HPDE6-E6E7 (cell line): ENCODE data around the gene NAGPA.
"Not testable (repeated sequence)": the region's sequence is repeated elsewhere in the genome, so short reads cannot be mapped to it uniquely, and the experiment has no call there.

Source experiments
- DNase-seq: peaks from one replicate; pipeline ENCODE4 v3.0.0; 2011; ENCODE audit warnings: missing footprints; ENCODE audit errors: extremely low spot score

NAGPA gene

DNA sequence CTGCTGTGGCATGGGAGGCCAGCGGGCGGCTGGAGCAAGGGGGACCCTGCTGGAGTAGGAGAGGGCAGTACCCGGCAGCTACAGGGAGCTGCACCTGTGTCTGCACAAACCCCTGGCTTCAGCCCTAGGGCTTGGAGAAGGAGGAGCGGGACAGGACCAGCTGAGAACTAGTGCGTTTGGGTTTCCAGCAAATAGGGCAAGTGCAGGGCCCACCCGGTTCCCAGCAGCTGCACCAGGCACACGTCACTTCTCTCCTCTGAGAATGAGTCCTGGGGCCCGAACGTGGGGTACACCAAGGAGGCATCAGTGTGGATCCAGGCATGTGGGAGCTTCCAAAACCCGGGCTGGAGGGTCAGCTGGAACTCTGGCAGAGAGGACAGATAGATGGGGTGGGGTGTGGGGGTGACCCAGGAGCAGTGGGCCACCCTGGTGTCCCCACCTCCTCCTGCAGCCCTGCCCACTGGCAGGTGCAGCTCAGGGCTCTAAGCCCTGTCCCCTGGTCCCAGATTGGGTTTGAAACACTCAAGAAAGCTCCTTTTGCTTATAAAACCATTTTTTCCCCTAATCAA is 26.4 kb upstream of the NAGPA start:
- DNase-seq: no peak

DNA sequence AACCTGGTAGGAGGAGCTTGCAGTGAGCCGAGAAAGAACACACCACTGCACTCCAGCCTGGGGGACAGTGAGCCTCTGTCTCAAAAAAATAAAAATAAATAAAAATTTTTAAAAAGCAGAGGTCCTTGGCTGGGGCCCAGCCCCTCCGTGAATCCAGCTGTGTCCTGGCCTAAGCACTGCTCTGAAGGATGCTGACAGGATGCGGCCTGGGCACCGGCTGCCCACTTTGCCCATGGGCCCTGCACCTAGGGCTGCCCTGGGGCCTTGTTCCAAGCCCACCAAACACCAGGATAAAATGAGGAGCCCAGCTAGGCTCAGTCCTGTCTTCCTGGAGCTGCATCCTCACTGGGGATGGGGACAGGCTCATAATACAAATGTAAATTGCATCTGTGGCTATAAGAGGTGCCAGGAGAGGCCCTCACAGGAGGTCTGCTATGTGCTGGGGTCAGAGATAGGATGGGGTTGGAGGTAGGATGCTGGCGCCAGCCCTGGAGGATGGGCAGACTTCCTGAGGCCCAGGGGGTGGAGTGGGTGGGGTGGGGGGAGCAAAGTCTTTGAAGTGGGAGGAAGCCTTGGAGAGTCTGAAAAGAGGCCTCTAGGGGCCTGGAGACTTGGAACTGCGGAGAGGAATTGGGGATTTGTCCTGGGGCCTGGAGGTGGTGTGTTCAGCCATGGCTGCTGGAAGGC is 25.8 kb upstream of the NAGPA start:
- DNase-seq: no peak

DNA sequence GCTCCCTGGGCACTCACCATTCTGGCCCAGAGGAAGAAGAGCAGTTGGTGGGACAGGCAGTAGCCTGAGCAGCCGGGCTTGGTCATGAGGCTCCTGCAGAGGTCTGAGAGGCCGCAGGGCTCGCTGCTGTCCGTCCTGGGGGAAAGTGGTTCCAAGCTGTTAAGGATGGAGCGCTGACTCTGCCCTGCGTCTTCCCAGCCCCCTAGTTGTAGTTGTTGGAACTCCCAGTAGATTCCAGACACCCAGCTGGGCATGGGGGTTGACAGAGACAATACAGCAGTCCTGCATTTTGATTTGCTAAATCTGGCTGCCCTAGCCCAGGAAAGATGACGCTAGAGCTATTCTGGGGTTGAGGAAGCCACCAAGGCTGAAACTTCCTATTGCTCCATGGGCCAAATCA is 24.7 kb upstream of the NAGPA start:
- no peak for DNase-seq

- no peak for DNase-seq
Measured at GRCh38 chr16:5056352-5056751, 22.6 kb upstream of the NAGPA start.

DNA sequence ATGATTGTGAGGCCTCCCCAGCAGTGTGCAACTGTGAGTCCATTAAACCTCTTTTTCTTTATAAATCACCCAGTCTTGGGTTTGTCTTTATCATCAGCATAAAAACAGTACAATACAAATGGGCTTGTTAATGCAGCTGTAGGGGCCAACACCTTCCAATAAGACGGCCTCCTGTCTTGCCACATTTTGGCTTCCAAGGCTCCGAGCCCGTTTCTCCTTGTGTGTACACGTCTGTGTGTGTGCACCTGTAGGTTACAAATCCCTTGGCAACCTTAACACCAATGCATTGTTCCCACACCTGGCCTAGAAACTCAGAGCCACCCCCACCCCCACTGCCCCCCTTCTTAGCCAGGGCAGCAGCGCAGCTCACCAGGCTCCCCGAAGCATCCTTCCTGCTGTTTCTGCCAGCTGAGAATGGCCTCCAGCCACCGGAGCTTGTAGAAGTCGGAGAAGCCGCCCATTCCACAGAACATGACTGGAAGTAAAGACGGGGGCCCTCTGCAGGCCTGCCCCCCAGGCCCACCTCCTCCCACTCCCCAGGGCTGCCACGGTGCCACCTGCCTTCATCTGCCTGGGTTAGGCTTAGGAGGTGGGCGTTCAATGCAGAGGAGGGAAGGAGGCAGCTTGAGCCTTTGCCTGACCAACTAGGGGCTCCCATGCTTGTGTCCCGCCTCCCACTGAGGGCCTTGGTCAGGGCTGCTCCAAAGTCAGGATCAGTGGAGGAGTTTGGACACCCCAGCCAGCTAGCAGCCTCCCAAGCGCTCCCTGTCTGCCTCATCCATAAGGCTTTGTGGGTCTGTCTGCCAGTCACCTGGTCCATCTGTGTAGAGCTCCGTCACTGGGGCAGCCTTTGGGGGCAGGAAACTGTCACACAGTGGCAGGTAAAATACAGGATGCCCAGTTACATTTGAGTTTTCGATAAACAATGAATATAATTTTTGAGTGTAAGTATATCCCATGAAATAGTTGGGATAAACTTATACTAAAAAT is 21.4 kb upstream of the NAGPA start:
- no peak for DNase-seq

GRCh38 chr16:5046914-5047313 is 13.2 kb upstream of the NAGPA start:
- no peak for DNase-seq

GRCh38 chr16:5045499-5046115 is 11.9 kb upstream of the NAGPA start:
- DNase-seq: no peak

DNA sequence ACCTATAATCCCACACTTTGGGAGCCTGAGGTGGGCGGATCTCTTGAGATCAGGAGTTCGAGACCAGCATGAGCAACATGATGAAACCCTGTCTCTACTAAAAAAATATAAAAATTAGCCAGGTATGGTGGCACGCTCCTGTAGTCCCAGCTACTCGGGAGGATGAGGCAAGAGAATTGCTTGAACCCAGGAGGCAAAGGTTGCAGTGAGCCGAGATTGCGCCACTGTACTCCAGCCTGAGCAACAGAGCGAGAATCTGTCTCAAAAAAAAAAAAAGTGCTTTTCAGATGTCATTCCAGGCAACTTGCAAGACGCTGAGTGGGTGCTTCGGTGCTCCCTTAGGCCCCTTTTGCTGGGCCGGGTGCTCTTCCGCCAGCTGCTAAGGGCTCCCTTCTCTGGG is 10.8 kb upstream of the NAGPA start:
- DNase-seq: not testable (repeated sequence)

DNA sequence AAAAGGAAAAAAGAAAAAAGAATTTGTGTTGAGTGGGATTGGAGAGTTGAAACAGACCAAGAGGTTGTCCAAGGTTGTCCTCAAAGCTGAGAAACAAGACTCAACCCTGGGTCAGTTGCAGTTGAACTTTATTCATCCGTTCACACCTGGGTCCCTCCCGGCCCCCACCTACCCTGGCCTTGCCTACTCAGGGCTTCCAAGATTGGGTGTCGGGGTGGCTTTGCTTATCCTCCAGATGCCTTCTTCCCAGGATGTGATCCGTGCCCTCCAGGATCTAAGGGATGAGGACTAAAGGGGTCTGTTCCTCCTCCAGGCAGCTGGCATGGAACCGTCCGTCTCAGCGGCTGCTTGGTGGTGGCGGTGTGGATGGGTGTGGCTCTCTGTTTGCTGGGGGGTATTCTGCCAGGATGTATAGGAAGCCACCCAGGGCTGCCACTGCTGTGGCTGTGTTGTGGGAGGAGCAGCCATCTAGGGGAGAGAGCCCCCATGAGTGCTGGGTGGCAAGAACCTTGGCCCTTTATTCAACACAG is 10.3 kb upstream of the NAGPA start:
- no peak for DNase-seq

GRCh38 chr16:5042574-5043171 is 8.9 kb upstream of the NAGPA start:
- no peak for DNase-seq

DNA sequence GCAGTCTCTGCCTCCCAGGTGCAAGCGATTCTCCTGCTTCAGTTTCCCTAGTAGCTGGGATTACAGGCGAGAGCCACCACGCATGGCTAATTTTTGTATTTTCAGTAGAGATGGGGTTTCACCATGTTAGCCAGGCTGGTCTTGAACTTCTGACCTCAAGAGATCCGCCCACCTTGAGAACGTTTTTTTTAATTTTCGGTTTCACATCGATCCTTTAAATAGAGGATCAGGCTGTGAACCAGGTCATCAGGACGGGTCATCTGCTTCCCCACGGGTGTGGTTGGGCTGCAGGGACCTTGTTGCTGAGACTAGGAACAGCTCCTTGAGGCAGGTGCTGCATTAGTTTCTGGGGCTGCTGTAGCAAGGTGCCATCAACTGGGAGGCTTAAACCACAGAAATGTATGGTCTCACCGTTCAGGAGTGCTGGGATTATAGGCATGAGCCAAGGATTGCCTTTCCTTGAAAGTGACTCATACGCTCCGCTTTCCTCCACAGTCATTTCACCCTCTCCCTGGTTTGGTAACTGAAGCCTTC is 7.9 kb upstream of the NAGPA start:
- peak; percentile 39 for DNase-seq

GRCh38 chr16:5040451-5040850 is 6.7 kb upstream of the NAGPA start:
- no peak for DNase-seq

GRCh38 chr16:5036228-5037156 is 2.8 kb upstream of the NAGPA start:
- no peak for DNase-seq

DNA sequence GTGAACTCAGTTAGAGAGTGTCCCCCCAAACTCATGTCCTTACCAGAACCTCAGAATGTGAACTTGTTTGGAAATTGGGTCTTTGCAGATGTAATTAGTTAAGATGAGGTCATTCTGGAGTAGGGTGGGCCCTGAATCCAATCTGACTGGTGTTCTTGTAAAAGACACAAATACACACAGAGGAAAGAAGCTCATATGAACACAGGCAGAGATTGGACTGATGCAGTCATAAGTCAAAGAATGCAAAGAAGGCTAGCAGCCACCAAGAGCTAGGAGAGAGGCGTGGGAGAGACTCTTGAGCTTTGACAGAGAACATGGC is 2.1 kb upstream of the NAGPA start:
- DNase-seq: no peak

DNA sequence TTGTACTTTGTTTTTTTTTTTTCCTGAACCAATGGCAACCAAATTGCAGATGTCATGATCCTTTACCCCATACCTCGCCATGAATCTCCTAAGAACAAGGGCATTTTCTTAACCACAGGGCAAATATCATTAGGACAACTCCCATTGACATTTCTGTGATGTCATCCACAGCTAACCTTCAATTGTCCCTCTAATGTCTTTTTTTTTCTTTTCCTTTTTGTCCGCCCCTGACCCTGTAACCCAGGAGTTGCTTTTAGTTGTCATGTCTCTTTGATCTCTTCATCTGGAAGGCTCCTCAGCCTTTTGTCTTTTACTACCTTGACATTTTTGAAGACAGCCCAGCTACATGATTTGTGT is 410 bp upstream of the NAGPA start:
- no peak for DNase-seq

- DNase-seq: no peak
Measured at GRCh38 chr16:5032748-5033167, 977 bp downstream of the NAGPA start.

DNA sequence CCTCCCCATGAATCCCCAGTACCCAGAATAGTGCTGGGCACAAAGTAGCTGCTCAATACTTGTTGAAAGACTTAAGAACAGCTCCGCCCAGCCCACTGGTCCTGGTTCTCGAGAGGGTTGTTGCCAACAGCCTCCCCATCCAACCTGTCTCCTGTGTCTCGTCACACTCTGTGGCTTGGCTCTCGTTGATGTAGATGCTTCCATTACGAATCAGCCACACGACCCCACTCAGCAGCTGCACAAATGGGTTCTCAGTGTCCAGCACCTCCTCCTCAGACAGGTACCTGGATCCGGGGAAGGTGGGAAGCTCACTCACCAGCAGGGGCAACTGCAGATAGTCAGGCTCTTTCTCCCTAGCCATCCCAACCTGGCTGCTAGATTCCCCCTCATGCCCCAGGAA is 2.1 kb downstream of the NAGPA start:
- DNase-seq: no peak

- DNase-seq: no peak
Measured at GRCh38 chr16:5030251-5030870, 3.4 kb downstream of the NAGPA start.

DNA sequence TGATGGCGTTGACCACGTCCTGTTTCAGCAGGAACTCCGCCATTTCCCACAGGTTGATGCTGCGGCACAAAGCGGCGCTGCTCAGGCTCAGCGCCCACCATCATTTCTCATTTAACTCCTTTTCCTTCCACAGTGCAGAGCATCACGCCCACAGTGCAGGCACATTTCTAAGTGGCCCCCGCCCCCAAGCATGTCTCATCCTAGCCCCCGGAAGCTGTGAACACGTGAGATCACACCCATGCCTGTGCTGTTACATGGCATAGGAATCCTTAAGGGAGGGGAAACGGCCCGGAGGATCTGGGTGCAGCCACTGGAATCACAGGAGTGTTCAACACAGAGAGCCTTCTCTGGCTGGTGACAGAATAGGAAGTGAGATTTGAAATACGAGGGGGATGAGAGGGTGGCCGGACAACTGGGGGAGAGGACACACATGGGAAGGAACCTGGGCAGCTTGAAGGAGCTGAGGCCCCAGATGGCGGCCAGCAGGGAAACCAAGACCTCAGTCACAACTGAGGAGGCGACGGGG is 4.7 kb downstream of the NAGPA start:
- no peak for DNase-seq
